GM12874 (cell line): ENCODE measurements around the gene DHCR7.

ENCODE experiments used
- TF ChIP-seq, protein P1 (sequence below): IDR thresholded peaks from 2 replicates; pipeline ENCODE4 v1.5.1; 2011; ENCODE audit warnings: low read depth, mild to moderate bottlenecking, control low read depth, low read length, moderate library complexity; ENCODE audit not compliant: insufficient read depth

The DHCR7 gene

GRCh38 chr11:71434576-71435130 lies 13.5 kb downstream of the DHCR7 start:
- TF ChIP-seq, protein P1, sequence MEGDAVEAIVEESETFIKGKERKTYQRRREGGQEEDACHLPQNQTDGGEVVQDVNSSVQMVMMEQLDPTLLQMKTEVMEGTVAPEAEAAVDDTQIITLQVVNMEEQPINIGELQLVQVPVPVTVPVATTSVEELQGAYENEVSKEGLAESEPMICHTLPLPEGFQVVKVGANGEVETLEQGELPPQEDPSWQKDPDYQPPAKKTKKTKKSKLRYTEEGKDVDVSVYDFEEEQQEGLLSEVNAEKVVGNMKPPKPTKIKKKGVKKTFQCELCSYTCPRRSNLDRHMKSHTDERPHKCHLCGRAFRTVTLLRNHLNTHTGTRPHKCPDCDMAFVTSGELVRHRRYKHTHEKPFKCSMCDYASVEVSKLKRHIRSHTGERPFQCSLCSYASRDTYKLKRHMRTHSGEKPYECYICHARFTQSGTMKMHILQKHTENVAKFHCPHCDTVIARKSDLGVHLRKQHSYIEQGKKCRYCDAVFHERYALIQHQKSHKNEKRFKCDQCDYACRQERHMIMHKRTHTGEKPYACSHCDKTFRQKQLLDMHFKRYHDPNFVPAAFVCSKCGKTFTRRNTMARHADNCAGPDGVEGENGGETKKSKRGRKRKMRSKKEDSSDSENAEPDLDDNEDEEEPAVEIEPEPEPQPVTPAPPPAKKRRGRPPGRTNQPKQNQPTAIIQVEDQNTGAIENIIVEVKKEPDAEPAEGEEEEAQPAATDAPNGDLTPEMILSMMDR = no peak

DNA sequence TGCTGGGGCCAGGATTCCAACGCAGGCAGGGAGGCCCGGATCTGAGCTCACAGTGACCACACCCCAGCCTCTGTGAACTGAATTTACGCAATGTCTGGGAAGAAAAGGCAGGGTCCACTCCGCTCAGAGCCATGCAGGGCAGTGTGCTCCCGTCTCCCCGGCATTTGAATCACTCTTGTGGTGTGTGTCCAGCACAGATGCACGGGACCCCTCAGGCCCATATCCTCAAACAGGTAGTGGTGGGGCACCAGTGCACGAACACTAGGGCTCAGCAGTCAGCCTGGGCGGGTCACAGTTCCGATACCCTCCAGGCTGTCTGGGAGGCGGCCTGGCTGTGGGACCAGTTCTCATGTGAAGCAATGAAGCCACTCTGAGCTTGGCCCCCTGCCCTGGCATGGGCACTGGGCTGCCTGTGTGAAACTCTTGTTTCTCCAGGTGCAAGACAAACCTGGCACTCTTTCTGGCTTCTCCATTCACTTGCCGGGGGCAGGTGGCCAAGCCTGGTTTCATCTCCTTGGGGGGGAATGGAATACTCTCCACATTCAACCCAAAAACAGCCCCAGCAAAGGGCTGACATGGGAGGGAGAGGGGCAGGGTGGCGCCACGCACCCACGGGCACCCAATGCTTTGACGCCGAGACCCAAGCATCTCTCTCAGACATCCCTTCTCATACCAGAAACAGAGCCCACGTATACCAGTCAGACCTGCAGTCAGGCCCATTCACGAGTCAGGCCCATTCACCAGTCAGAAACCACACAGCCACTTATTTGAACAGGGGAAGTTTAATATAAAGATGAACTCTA lies 14.3 kb downstream of the DHCR7 start:
- TF ChIP-seq, protein P1 = no peak

GRCh38 chr11:71432761-71433647 lies 15.2 kb downstream of the DHCR7 start:
- TF ChIP-seq, protein P1 = no peak

DNA sequence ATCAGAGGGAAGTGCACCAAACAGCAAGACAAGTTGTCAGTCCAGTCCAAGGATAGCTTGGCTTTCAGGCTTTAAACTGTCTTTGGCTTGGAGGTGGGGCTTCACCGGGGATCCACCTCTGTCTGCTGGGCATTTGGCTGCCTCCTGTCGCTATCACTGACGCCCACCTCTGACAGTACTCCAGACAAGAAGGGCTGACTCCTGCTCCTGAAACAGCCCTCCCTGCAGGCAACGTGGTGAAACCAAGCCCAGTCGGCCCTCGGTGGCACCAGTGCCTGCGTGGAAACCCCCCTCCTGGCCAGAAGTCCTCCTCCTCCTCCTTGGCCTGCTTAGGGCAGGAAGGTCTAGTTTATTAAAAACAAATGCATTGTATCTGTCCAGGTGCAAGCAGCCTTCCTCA lies 16.9 kb downstream of the DHCR7 start:
- TF ChIP-seq, protein P1 = no peak

- TF ChIP-seq, protein P1 = no peak
These were observed 18.0 kb downstream of the DHCR7 start for GRCh38 chr11:71430166-71430565.

DNA sequence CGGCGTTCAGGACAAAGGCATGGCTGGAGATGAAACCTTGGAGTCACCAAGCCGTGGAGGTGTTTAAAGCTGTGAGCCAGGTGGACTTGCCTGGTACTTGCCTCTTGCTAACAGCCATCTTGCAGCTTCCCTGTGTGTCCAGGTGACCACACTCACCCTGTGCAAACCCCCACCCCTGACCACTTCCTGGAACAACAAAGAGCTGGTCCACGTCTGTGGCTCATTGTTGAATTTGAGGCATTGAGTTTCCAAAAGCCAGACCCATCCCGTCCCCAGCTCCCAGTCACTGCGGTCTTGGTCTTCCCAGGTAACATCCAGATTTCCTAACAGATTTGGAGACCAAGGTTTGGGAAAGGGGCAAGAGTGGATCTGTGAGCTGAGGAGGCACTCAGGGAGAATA lies 18.5 kb downstream of the DHCR7 start:
- TF ChIP-seq, protein P1 = no peak

DNA sequence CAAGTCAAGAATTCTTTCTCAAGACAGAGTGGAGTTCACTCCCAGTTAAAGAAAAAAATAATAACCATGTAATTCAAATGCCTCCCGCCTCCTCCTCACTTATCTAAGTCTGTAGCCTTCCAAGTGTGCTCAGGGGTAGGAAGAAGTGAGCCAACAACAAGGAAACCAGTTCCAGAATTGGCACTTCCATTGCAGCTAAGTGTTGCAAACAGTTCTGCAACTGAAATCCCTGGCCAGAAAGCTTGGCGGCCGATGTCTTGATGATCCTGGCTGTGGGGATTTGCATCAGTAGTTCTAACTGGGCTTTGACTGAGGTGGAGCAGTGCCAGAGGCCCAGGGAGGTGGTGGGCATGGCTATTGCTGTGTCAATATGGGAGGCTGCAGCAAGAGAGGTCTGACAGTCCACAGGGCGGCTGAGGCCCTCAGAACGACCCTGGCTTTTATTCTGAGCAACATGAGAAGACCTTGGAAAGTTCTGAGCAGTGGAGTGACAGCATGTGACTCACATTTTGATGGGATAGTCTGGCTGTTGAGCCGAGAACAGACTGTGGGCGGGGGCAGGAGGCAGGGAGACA lies 19.2 kb downstream of the DHCR7 start:
- TF ChIP-seq, protein P1 = no peak
